H1 (cell line): ENCODE measurements around the gene OSBP2. TPM values are rescaled to one million over a fixed set of nuclear protein-coding genes. Genes with fewer than 3 reads are reported as not detected.

Source experiments
- CTCF ChIA-PET: fragments of 300-600 bp; sonication (Branson Sonifier 250); formaldehyde crosslinking; loops from one replicate; lab custom pipeline; 2021; ENCODE audit not compliant: partially characterized antibody; lab: Charles Lee
- POLR2A ChIA-PET: fragments of 300-600 bp; sonication (Branson Sonifier 250); formaldehyde crosslinking; loops from one replicate; lab custom pipeline; 2021; ENCODE audit warnings: inconsistent platforms; ENCODE audit not compliant: partially characterized antibody; lab: Charles Lee
- DNase-seq, 2 experiments: peaks; one replicate each; pipeline versions ENCODE4 v3.0.0 to v3.0.0-alpha.2; 2010 to 2022; ENCODE audit warnings: low spot score in 2 of 2, low read depth in 1 of 2, mixed read lengths in 1 of 2
- FAIRE-seq: peaks from 2 replicates; lab custom pipeline; 2011; peaks lifted over from hg19 to GRCh38; lab: Jason Lieb, UNC
- H2AFZ ChIP-seq: 2 replicates; pipeline ENCODE4 v1.8.1; 2012; ENCODE audit warnings: low read length, inconsistent platforms
- H2AK5ac ChIP-seq: 2 replicates; pipeline ENCODE4 v1.6.1; 2013; ENCODE audit warnings: low read depth, low read length
- H2BK120ac ChIP-seq: replicated peaks from 2 replicates; pipeline ENCODE3; 2013; ENCODE audit warnings: low read depth, low read length, inconsistent platforms
- H2BK12ac ChIP-seq: 2 replicates; pipeline ENCODE4 v1.6.1; 2013; ENCODE audit warnings: low read depth, low read length
- H2BK15ac ChIP-seq: 2 replicates; pipeline ENCODE4 v1.6.1; 2013; ENCODE audit warnings: low read length
- H2BK20ac ChIP-seq: 2 replicates; pipeline ENCODE4 v1.6.1; 2013; ENCODE audit warnings: low read length
- H2BK5ac ChIP-seq: 2 replicates; pipeline ENCODE4 v1.6.1; 2013; ENCODE audit warnings: low read depth, low read length
- H3K14ac ChIP-seq: 2 replicates; pipeline ENCODE4 v1.6.1; 2013; ENCODE audit warnings: inconsistent platforms; ENCODE audit not compliant: insufficient read length
- H3K18ac ChIP-seq: 2 replicates; pipeline ENCODE4 v1.6.1; 2013; ENCODE audit warnings: low read length; ENCODE audit errors: extremely low read depth
- H3K23ac ChIP-seq: 2 replicates; pipeline ENCODE4 v1.6.1; 2013; ENCODE audit warnings: inconsistent platforms; ENCODE audit not compliant: insufficient read length
- H3K23me2 ChIP-seq: 2 replicates; pipeline ENCODE4 v1.6.1; 2013; ENCODE audit warnings: low read depth, low read length
- H3K27ac ChIP-seq: 2 replicates; pipeline ENCODE4 v1.6.1; 2011; ENCODE audit warnings: low read depth, low read length, inconsistent platforms
- H3K27me3 ChIP-seq, 4 experiments: replicated peaks in 1 of 4; 1 replicate in 1 of 4; 2 replicates in 3 of 4; pipeline versions ENCODE4 v1.6.1 to v1.8.1; 2011 to 2013; ENCODE audit warnings: low read length in 3 of 4, mild to moderate bottlenecking in 3 of 4, inconsistent platforms in 2 of 4, mixed read lengths in 2 of 4, moderate library complexity in 1 of 4; ENCODE audit not compliant: control insufficient read depth in 3 of 4, insufficient read depth in 3 of 4; ENCODE audit errors: extremely low read depth in 1 of 4
- H3K36me3 ChIP-seq, 4 experiments: 2 replicates each; pipeline versions ENCODE4 v1.6.1 to v1.8.1; 2011 to 2013; ENCODE audit warnings: mild to moderate bottlenecking in 4 of 4, low read length in 3 of 4, moderate library complexity in 2 of 4, control low read depth in 1 of 4, inconsistent platforms in 1 of 4; ENCODE audit not compliant: insufficient read depth in 4 of 4, control insufficient read depth in 2 of 4
- H3K4ac ChIP-seq: replicated peaks from 2 replicates; pipeline ENCODE3; 2013; ENCODE audit warnings: low read length, low read depth, mixed read lengths, inconsistent platforms; ENCODE audit not compliant: insufficient read length
- H3K4me1 ChIP-seq, 4 experiments: replicated peaks in 1 of 4; 1 replicate in 1 of 4; 2 replicates in 3 of 4; pipeline versions ENCODE4 v1.6.1 to v1.8.1; 2011 to 2013; ENCODE audit warnings: low read length in 3 of 4, inconsistent platforms in 2 of 4, mixed read lengths in 1 of 4; ENCODE audit not compliant: insufficient read depth in 4 of 4, control insufficient read depth in 3 of 4
- H3K4me2 ChIP-seq, 2 experiments: 2 replicates each; pipeline versions ENCODE4 v1.6.1 to v1.8.1; 2011 to 2013; ENCODE audit warnings: low read depth in 2 of 2, low read length in 2 of 2, control low read depth in 1 of 2, inconsistent platforms in 1 of 2, mild to moderate bottlenecking in 1 of 2; ENCODE audit not compliant: insufficient read depth in 1 of 2
- H3K4me3 ChIP-seq, 4 experiments: fragments of 200-600, 300-600 bp in 1 of 4; sonication (generic), shearing (Covaris generic), sonication (Bioruptor Twin) in 1 of 4; 2 replicates each; pipeline versions ENCODE4 v1.5.1 to v1.8.1; 2011 to 2016; ENCODE audit warnings: low read length in 4 of 4, low read depth in 3 of 4, control low read depth in 2 of 4, inconsistent platforms in 2 of 4, mild to moderate bottlenecking in 2 of 4, mixed read lengths in 1 of 4, moderate library complexity in 1 of 4; ENCODE audit not compliant: insufficient read depth in 2 of 4; ENCODE audit errors: extremely low read depth in 1 of 4
- H3K56ac ChIP-seq: replicated peaks from 2 replicates; pipeline ENCODE3; 2013; ENCODE audit warnings: low read depth, mild to moderate bottlenecking, mixed read lengths, low read length, inconsistent platforms; ENCODE audit not compliant: insufficient read length
- H3K79me1 ChIP-seq: 2 replicates; pipeline ENCODE4 v1.6.1; 2013; ENCODE audit warnings: low read depth, low read length, control low read depth
- H3K79me2 ChIP-seq, 2 experiments: 2 replicates each; pipeline versions ENCODE4 v1.6.1 to v1.8.1; 2012 to 2013; ENCODE audit warnings: low read length in 2 of 2, mild to moderate bottlenecking in 2 of 2, inconsistent platforms in 1 of 2; ENCODE audit not compliant: insufficient read depth in 2 of 2, control insufficient read depth in 1 of 2
- H3K9ac ChIP-seq, 4 experiments: replicated peaks in 1 of 4; 1 replicate in 1 of 4; 2 replicates in 3 of 4; pipeline versions ENCODE4 v1.6.1 to v1.8.1; 2011 to 2013; ENCODE audit warnings: low read depth in 3 of 4, low read length in 3 of 4, control low read depth in 2 of 4, mild to moderate bottlenecking in 2 of 4, moderate library complexity in 2 of 4, inconsistent platforms in 1 of 4; ENCODE audit errors: extremely low read depth in 1 of 4
- H3K9me3 ChIP-seq, 2 experiments: 2 replicates each; pipeline versions ENCODE4 v1.6.1 to v1.8.1; 2012 to 2013; ENCODE audit warnings: mild to moderate bottlenecking in 2 of 2, moderate library complexity in 2 of 2, control low read depth in 1 of 2, inconsistent platforms in 1 of 2, low read depth in 1 of 2, low read length in 1 of 2, mixed read lengths in 1 of 2; ENCODE audit not compliant: insufficient read depth in 2 of 2
- H4K20me1 ChIP-seq, 2 experiments: replicated peaks in 1 of 2; 2 replicates each; pipeline versions ENCODE3 to v1.8.1; 2011 to 2013; ENCODE audit warnings: inconsistent platforms in 2 of 2, low read length in 2 of 2, mild to moderate bottlenecking in 1 of 2; ENCODE audit not compliant: insufficient read depth in 2 of 2, control insufficient read depth in 1 of 2
- H4K5ac ChIP-seq: 2 replicates; pipeline ENCODE4 v1.6.1; 2013; ENCODE audit warnings: low read length, low read depth, mixed read lengths, inconsistent platforms; ENCODE audit not compliant: insufficient read length
- H4K8ac ChIP-seq: 2 replicates; pipeline ENCODE4 v1.8.0; 2013; ENCODE audit warnings: mild to moderate bottlenecking, moderate library complexity, low read length, inconsistent platforms; ENCODE audit not compliant: insufficient read depth; ENCODE audit errors: extremely low read depth
- H4K91ac ChIP-seq: replicated peaks from 2 replicates; pipeline ENCODE3; 2013; ENCODE audit warnings: low read length, mixed read lengths, inconsistent platforms; ENCODE audit not compliant: insufficient read length
- MAFK ChIP-seq: IDR thresholded peaks from 2 replicates; pipeline ENCODE4 v1.6.1; 2012; ENCODE audit warnings: low read depth, mild to moderate bottlenecking, improper control_type of control experiment, low read length
- RXRA ChIP-seq: IDR thresholded peaks from 2 replicates; pipeline ENCODE4 v1.6.1; 2011; ENCODE audit warnings: low read depth, mild to moderate bottlenecking, low read length, moderate library complexity; ENCODE audit not compliant: insufficient read depth
- SP1 ChIP-seq: IDR thresholded peaks from 2 replicates; pipeline ENCODE4 v1.6.1; 2011; ENCODE audit warnings: low read depth, low read length
- TEAD4 ChIP-seq: IDR thresholded peaks from 2 replicates; pipeline ENCODE4 v1.6.1; 2012; ENCODE audit warnings: low read depth, low read length, inconsistent platforms, mixed read lengths
- WGBS, 2 experiments: shearing (Covaris generic) in 1 of 2; methylation state at CpG; one replicate each; pipeline versions ENCODE4 v1.1.6 to v1.1.7; 2013 to 2015; ENCODE audit warnings: low lambda C conversion rate in 2 of 2, mixed read lengths in 2 of 2, inconsistent platforms in 1 of 2, low coverage in 1 of 2, missing lambda C conversion rate in 1 of 2; ENCODE audit not compliant: insufficient replicate concordance in 2 of 2, insufficient coverage in 1 of 2, insufficient read length in 1 of 2; ENCODE audit errors: extremely low coverage in 1 of 2, missing lambda C conversion rate in 1 of 2; 5-methylcytosine and 5-hydroxymethylcytosine counted together
- polyA plus RNA-seq, 7 experiments: library from polyadenylated mRNA; depleted of rRNA in 3 of 7; stranded (reverse) in 5 of 7; unstranded in 2 of 7; fragments of >200 nt in 5 of 7; fragments of 200-250 nt in 2 of 7; gene quantifications; 1 replicate in 5 of 7; 2 replicates in 1 of 7; 4 replicates in 1 of 7; pipeline versions ENCODE4 v1.2.1 to v1.2.3, GENCODE V29; 2011 to 2013; ENCODE audit warnings: missing spikeins in 2 of 7, mixed read lengths in 2 of 7
- total RNA-seq: library from RNA; stranded (reverse); fragmentation: NEBNext Ultra II Directional; extraction: Animal tissue kit (Norgen Biotek cat#: 25700); gene quantifications from 2 replicates; pipeline ENCODE4 v1.2.1, GENCODE V29; 2021

Gene OSBP2
- total and polyA plus RNA-seq, 2 of the 8 experiments (the other 6 are each of a cell fraction or from before 2014, with no cell fraction given): 3.4 to 3.7 TPM

DNA sequence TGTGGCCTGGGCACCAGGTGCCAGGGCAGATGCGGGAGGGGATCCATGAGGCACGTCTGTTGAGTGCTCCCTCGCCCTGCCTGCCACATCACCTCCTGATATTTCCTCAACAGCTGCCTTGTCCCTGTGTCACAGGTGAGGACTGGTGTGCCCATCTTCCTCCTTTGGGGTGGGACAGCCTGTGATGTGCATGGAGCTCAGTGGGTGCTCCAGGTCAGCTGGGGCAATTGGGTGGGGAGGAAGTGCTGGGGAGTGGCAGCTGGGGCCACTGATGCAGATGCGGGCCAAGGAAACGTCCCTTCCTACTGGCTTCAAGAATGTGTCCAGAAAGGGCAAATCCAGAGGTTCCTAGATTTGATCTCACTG lies 190.3 kb downstream of the OSBP2 start:
- no peaks in the 10 kb centered on the region for H3K79me1 ChIP-seq
- FAIRE-seq (no peak), DNase-seq (no peak)
- no peaks in the 10 kb centered on the region for H3K23me2 ChIP-seq
- ChIA-PET POLR2A (interaction anchor here (1.2 kb wide), 1 partner anchor 12 kb away, joined by 3 read pairs; no protein-coding TSS in a partner anchor), CTCF (interaction anchor here (1.1 to 3.5 kb wide), 7 partner anchors 10 to 314 kb away, joined by 3 to 12 read pairs (median 6); no protein-coding TSS in a partner anchor)
- no peaks in the 10 kb centered on the region for H3K79me2 ChIP-seq
- no peak overlapping the region for H4K91ac ChIP-seq
- no peaks in the 10 kb centered on the region for H3K27me3 ChIP-seq
- no peak overlapping the region for H4K5ac ChIP-seq
- no peak overlapping the region for H2AK5ac ChIP-seq
- no peaks in the 10 kb centered on the region for H4K20me1 ChIP-seq
- H2BK20ac ChIP-seq: no peak overlapping the region
- WGBS, 2 experiments: 85% methylated on average over 4 of the region's 5 CpGs; no CpG with 5 or more reads in 1 of the 2 experiments
- H3K23ac ChIP-seq: no peak overlapping the region
- no peak overlapping the region for H3K9ac ChIP-seq
- H3K27ac ChIP-seq: no peak overlapping the region
- H3K4me1 ChIP-seq: peaks cover 0 to 4% (median 2%) of the 10 kb centered on the region in 4 experiments; a peak in 3 of 7 replicates
- no peak overlapping the region for H2BK5ac ChIP-seq
- no peak overlapping the region for H3K14ac ChIP-seq
- no peaks in the 10 kb centered on the region for H3K9me3 ChIP-seq
- no peak overlapping the region for H3K4me3 ChIP-seq
- H3K36me3 ChIP-seq: peaks cover 0 to 2% (median 0%) of the 10 kb centered on the region in 4 experiments; a peak in 2 of 8 replicates
- H2AFZ ChIP-seq: no peak overlapping the region
- H2BK15ac ChIP-seq: no peak overlapping the region
- H2BK12ac ChIP-seq: no peak overlapping the region
- no peak overlapping the region for H4K8ac ChIP-seq
- H2BK120ac ChIP-seq: no peak overlapping the region
- H3K18ac ChIP-seq: no peak overlapping the region
- no peak overlapping the region for H3K56ac ChIP-seq
- no peak overlapping the region for H3K4ac ChIP-seq
- H3K4me2 ChIP-seq: no peak overlapping the region
- TF ChIP-seq MAFK (no peak), SP1 (no peak), RXRA (no peak), TEAD4 (no peak)
